Breast epithelium (tissue), 3 donors: ENCODE measurements around the gene SCART1.

Experiments
- CTCF ChIP-seq, 3 donors: fragments of 450-650 bp; IDR thresholded peaks; one replicate each; pipeline ENCODE4 v1.5.1; 2016 to 2017; ENCODE audit warnings: antibody characterized with exemption in 3 of 3, mild to moderate bottlenecking in 3 of 3, moderate library complexity in 3 of 3
- POLR2A ChIP-seq: fragments of 450-650 bp; IDR thresholded peaks from one replicate; pipeline ENCODE4 v1.6.1; 2016; ENCODE audit warnings: antibody characterized with exemption, mild to moderate bottlenecking, moderate library complexity

GRCh38 chr10:133422223-133422806 is 31.4 kb upstream of the SCART1 start:
- no peak for TF ChIP-seq CTCF (IDR thresholded peaks at IDR 0.05)
- TF ChIP-seq POLR2A = no peak
